CD4-positive, alpha-beta T cell treated with Interleukin-17A for 1 hour (primary cell): ENCODE measurements around the gene ZNF69.
"Not testable (repeated sequence)": the region's sequence is repeated elsewhere in the genome, so short reads cannot be mapped to it uniquely, and the experiment has no call there.

Source experiments
- DNase-seq: peaks from one replicate; pipeline ENCODE4 v3.0.0-alpha.2; 2020

Gene ZNF69

DNA sequence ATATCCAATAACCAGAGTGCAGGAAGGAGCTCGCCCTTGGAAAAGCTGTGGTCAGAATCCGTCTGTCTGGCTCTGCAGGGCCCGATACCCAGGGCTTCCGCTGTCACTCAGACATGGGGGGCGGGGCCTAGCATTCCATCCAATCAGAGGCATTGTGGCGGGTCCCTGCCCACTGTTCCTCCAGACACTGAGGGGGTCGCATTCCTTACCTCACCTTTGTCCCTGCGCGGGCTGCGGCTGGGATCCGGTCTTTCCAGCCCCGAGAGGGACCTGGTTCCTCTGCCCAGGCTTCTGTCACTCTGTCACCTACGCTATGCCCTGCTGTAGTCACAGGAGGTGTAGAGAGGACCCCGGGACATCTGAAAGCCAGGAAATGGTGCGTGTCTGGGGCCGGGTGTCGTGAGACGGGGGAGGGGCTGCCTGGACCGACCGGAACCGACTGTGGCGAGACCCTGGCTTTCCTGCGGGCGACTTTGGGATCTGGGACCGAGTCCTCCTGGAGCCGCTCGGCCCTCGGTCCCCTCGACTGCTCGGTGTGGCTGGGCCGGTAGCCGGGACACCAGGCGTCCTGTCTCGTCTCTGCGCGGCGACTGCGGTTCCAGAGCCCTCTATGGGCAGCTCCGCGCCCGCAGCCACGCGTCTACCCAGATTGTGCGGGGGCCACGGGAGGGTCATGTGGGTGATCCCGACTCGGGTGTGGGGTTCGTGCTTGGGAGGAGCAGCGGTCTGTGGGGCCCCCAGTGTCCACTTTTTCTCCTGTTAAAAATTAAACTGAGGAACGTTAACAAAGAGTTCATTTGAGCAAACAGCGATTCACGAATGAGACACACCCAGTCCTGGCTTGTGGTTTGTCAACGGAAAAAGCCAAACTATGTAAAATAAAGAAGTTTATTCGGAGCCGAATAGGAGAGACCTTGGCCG, at the start of gene ZNF69:
ZNF69 (plus strand) TSS at position 172 of the 921 bp plus-strand sequence; CDS start at position 314, 142 bp downstream.
- DNase-seq = peak; percentile 64

DNA sequence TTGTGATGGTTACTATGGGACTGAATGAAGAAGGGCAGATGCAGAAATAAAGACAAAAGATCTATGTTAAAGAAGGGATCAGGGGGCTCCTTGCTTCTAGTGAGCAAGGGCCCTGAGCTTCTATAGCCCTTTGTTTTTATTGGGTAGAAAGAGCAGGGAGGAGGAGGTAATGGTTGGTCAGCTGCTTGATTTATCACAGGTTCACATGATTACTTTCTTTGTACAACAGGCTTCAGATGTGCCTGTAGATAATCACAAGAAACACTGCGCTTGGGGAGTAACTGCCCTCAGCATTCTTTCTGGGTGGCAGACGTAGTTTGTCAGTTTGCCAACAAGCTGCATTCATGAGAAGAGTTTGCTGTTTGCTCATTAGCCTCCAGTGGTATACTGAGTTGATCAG, 43.9 kb upstream of the ZNF69 start:
- no peak for DNase-seq

DNA sequence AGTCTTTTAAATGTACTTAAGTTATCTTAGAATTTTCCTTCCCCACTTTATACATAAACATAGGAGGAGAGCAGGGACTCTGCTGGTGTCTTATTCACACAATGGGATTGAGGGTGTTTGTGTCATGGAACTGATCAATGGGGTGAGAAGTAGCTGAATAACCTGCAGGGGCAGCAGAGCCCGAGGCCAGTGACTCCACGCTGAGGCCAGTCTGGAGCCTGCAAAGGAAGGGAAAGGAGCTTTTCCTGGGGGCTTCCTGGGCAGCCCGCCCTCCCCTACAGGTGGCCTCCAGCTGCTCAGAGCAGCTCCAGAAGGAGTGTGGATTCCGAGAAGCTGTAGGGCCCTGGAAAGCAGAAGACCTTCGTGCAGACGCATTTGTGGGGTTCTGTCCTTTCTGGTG, 40.0 kb upstream of the ZNF69 start:
- not testable (repeated sequence) for DNase-seq

DNA sequence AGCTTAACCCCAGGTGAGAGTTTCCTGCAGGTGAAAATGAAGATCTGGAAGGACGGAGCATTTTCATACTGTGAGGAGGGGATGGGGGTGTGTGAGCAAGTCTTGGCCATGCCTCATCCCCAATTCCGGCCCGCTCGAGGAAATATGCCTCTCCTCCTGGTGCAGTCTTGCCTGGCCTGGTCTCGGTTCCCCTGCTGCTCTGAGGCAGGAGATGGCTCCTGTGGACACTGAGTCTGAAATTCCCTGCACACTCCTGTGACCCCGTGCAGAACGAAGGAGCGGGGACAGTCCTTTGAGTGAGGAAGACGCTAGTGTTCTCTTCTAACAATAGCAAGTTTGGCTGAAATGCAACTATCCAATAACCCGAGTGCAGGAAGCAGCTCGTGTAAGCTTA, 39.4 kb upstream of the ZNF69 start:
- no peak for DNase-seq

DNA sequence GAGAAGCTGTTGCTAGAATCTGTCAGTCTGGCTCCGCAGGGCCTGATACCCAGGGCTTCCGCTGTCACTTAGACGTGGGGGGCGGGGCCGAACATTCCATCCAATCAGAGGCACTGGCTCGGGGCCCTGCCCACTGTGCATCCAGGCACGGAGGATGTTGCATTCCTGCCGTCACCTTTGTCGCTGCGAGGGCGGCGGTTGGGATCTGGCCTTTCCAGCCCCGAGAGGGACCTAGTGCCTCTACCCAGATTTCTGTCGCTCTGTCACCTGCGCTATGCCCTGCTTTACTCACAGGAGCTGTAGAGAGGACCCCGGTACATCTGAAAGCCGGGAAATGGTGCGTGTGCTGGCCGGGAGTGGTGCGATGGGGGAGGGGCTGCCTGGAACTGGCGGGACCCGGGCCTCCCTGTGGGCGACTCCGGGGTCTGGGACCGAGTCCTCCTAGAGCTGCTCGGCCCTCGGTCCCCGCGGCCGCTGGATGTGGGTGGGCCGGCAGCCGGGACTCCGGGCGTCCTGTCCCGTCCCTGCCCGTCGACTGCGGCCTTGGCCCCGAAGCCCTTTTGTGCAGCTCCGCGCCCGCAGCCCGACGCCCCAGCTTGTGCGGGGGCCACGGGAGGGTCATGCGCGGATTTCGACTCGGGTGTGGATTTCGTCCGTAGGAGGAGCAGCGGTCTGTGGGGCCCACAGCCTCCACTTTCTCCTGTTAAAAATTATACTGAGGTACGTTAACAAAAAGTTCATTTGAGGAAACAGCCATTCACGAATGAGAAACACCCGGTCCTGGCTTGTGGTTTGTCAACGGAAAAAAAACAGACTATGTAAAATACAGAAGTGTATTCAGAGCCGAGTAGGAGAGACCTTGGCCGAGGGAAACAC, 38.8 kb upstream of the ZNF69 start, which contains the start of gene ZNF439:
ZNF439 (plus strand) TSS at position 133 of the 876 bp plus-strand sequence; CDS start at position 275, 142 bp downstream.
- peak; percentile 90 for DNase-seq

DNA sequence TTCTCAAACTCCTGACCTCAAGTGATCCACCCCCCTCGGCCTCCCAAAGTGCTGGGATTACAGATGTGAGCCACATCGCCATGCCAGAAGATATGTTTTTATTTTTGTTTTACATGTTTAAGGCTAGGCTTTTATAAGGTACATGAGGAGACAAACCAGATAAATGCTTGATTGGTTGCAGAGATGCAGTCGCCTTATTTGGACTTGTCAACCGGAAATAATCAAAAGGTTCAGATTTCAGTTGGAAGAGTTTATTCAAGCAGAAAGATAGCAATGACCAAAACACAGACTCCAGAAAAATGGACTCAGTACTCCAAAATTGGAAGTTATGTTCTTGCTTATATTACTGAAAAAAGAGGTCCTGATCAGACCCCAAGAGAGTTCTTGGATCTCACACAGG, 37.3 kb upstream of the ZNF69 start:
- not testable (repeated sequence) for DNase-seq

DNA sequence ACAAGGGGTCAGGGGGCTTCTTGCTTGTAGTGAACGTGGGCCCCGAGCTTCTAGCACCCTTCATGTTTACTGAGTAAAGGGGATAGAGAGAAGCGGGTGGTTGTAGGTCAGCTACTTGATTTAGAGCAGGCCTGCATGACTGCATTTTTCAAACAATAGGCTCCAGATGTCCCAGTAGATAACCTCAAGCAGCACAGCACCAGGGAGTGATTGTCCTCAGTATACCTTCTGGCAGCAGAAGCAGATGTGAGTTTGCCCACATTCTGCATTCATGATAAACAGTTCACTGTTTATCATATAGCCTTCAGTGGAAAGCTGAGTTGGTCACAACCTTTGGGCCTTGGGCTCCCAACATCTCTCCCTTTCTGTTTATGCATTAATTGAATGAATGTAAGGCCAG, 34.2 kb upstream of the ZNF69 start:
- DNase-seq = no peak

DNA sequence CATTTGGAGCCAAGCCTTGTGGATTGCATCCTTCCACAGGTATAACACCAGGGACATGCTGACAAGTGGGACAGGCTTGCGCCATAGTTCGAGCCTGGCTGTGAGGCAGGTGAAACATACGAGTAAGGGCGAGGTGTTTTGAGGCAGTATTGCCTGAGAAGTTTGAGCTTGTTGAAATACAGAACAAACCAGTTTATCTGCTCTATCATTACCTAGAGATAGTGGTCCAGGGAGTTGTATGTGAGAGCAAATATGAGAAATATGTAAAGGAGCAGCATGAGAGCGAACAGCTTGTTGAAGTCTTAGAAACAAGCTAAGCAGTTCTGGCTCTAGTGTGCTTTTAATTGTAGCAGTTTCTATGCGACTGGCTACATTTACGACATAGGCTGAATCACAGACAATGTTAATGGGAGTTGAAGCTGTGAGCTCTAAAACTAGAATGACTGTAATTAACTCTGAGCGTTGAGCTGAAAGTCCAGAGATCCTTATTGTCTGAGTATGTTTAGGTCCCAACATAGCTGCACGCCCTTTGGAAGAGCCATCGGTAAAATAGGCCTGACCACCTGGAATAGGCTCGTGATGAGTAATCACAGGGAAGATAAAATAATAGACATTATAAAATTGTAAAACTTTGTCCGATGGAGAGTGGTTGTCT, 30.9 kb upstream of the ZNF69 start:
- DNase-seq = no peak

DNA sequence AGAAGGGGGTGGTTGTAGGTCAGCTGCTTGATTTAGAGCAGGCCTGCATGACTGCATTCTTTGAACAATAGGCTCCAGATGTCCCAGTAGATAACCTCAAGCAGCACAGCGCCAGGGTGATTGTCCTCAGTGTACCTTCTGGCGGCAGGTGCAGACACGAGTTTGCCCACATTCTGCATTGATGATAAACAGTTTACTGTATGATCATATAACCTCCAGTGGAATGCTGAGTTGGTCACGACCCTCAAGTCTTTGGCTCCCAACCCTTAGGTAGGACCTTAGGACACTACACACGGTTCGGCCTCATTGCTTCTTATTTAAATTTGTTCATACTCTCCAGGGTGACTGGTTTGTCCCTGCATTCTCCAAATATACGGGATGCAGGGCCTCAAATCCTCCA, 26.9 kb upstream of the ZNF69 start:
- DNase-seq = no peak

DNA sequence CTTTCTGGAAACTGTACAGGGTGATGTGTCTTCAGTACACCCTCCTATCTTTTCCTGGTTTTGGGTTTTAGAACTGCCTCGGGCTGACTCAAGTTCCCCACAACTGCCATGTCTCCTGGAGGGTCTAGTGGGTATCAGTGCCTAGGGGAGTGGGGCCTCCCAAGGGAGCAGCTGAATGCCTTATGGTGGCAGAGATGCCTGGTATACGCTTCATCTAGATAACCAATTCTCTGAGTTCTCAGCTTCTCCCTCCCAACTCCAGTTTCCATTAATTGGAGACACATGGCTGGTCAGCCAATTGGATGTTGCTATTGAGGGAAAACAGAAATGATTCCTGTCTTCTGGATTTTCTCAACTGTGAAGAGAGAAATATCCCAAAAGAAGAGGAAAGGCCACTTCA, 26.3 kb upstream of the ZNF69 start:
- DNase-seq = no peak

DNA sequence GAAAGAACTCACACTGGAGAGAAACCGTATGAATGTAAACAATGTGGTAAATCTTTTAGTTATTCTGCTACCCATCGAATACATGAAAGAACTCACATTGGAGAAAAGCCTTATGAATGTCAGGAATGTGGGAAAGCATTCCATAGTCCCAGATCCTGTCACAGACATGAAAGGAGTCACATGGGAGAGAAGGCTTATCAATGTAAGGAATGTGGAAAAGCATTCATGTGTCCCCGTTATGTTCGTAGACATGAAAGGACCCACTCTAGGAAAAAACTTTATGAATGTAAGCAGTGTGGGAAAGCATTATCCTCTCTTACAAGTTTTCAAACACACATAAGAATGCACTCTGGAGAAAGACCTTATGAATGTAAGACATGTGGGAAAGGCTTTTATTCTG, 19.8 kb upstream of the ZNF69 start:
- not testable (repeated sequence) for DNase-seq

DNA sequence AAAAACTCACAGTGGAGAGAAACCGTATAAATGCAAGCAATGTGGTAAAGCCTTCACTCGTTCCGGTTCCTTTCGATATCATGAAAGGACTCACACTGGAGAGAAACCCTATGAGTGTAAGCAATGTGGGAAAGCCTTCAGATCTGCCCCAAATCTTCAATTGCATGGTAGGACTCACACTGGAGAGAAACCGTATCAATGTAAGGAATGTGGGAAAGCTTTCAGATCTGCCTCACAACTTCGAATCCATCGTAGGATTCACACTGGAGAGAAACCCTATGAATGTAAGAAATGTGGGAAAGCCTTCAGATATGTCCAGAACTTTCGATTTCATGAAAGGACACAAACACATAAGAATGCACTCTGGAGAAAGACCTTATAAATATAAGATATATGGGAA, 19.4 kb upstream of the ZNF69 start:
- DNase-seq = no peak

DNA sequence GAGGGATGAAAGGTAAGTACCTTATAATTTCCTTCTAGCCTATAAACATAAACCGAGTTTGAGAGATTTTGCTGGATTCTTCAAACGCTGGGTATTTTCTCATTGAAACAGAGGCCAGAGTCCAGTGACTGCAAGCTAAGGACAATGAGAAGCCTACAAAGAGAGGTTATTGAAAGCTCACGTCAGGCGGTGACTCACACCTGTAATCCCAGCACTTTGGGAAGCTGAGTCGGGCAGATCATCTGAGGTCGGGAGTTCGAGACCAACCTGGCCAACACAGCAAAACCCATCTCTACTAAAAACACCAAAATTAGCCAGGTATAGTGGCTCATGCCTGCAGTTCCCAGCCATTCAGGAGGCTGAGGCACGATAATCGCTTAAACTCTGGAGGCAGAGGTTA, 15.0 kb upstream of the ZNF69 start:
- no peak for DNase-seq

DNA sequence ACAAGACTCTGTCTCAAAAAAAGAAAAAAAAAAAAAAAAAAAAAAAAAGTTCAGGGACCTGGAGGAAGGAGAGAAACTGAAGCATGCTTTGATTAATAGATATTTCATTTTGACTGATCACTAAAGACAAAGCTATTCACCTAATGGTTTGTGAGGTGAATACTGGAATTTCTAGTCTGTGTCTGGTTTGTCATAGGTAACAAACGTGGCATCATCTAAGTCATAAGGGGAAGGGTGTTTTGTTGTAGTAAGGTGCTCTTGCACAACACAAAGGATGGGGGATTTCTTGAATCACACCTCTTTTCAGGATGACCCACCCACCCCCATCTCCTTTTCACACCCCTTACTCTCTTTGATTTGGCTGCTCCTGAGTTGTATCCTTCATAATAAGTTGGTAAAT, 13.8 kb upstream of the ZNF69 start:
- no peak for DNase-seq

DNA sequence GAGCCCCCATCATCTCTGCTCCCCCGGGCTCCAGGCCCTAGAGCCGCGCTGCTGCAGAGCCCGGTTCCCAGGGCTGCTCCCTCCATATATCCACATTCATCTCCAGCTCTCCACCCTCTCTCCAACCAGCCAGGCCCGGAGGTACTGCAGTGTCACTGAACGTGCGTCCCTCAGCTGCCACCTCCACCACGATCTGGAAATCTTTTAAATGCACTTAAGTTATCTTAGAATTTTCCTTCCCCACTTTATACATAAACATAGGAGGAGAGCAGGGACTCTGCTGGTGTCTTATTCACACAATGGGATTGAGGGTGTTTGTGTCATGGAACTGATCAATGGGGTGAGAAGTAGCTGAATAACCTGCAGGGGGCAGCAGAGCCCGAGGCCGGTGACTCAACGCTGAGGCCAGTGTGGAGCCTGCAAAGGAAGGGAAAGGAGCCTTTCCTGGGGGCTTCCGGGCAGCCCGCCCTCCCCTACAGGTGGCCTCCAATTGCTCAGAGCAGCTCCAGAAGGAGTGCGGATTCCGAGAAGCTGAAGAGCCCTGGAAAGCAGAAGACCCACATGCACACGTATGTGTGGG, 7.8 kb upstream of the ZNF69 start:
- peak; percentile 47 for DNase-seq

DNA sequence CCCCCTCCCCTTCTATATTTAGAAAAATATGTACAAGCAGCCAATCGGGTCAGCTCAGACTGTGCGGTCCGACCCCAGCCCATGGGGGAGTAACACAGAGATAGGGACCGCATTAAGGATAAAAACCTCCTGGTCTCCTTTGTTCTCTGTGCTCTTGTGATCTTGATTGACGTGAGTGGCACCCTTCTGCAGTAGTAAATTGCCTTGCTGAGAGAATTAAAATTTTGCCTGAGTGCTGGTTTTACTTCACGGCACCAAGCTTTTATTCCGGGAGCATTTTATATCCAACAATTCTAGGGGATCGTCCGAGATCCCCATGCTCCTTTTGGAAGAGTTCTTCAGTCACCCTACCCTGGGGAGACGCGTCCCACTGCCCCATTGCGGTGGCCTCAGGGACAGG, 7.0 kb upstream of the ZNF69 start:
- no peak for DNase-seq

DNA sequence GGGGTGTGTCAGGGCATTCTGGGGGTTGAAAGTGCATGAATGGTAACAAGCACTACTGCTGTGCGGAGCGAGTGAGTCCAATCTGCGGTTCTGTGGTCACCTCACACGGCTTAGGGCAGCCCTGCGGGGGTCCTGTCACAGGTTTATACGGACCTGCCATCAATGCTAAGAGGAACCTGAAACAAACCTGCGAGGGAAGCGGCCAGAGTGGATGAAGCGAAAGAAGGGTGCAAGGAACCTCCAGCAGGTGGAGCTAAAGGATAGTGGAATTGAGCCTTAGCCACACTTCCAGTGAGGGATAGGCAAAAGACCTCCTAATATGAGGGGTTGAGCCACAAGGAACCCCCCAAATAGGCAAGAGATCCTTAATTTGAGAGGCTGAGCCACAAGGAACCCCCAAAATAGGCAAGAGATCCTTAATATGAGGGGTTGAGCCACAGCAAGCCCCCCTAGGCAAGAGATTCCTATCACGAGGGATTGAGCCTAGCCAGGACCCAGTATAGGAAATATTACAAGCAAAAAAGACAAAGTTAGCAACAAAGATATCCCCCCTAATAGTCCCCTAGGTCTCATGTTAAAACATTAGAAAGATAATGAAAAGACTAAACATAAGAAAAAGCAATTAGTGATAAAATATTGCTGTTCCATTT, 6.3 kb upstream of the ZNF69 start:
- DNase-seq = peak; percentile 76

DNA sequence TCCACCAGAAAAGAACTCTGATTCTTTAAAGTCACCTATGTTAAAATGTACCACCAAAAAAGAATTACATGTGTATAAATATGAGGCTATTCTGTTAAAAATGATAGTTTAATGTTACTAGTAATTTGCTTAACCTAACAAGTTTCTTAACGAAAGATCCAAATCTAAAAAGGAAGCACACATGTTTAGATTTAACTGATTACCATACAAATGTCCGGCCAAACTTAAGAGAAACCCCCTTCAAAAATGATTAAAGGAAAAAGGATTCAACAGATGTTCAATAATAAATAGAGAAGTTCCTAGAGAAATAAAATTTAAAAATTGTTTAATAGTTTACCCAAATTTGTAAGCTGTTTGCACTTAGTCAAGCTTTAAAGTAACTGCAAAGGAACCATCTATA, 5.0 kb upstream of the ZNF69 start:
- DNase-seq = no peak

DNA sequence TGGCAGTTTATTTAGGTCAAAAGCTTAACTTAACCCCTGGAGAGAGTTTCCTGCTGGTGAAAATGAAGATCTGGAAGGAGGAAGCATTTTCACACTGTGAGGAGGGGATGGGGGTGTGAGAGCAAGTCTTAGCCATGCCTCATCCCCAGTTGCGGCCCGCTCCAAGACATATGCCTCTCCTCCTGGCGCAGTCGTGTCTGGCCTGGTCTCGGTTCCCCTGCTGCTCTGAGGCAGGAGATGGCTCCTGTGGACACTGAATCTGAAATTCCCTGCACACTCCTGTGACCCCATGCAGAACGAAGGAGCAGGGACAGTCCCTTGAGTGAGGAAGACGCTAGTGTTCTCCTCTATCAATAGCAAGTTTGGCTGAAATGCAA, 360 bp upstream of the ZNF69 start:
- no peak for DNase-seq

DNA sequence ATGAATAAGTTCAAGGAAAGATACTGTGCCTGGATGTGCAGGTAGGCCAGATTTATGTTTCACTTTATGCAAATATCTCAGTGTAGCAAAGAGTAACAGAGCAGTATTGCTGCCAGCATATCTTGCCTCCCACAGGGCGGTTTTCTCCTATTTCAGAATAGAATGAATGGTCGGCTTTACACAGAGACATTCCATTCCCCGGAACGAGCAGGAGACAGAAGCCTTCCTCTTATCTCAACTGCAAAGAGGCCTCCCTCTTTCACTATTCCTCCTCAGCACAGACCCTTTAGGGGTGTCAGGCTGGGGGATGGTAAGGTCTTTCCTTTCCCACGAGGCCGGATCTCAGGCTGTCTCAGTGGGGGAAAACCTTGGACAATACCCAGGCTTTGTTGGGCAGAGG, 2.3 kb downstream of the ZNF69 start:
- not testable (repeated sequence) for DNase-seq

DNA sequence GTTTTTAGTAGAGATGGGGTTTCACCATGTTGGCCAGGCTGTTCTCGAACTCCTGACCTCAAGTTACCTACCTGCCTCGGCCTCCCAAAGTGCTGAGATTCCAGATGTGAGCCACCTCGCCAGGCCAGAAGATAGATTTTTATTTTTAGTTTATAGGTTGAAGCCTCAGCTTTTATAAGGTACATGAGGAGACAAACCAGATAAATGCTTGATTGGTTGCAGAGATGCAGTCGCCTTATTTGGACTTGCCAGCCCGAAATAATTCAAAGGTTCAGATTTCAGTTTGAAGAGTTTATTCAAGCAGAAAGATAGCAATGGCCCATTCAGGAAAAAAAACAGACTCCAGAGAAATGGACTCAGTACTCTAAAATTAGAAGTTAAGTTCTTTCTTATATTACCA, 3.1 kb downstream of the ZNF69 start:
- DNase-seq = no peak

DNA sequence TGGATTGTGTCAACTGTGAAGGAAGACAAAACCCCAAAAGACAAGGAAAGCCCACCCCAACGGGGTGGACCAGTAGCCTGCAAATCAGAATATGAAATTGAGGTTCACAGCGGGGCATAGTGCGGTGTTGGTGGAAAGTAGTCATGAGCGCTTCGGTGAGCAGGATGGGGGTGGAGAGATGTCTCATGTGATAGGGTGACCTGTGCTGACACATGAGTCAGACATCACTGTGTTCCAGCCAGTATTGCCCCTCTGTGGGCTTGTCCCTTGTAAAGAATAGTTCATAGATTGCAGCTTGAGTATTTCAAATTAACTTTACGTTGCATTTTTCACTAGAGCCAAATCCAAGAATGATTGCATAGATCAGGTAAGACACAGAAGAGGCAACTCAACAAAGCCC, 7.3 kb downstream of the ZNF69 start:
- no peak for DNase-seq
